GM12878 (cell line): ENCODE measurements around the gene HOXC9. TPM values are rescaled to one million over a fixed set of nuclear protein-coding genes. Genes with fewer than 3 reads are reported as not detected.

ENCODE experiments used
- ATAC-seq: fragments of 200-7000 bp; cut with Tn5 transposase; 3 replicates; pipeline ENCODE4 v1.9.1; 2020; ENCODE audit warnings: mild to moderate bottlenecking, moderate library complexity
- BruUV-seq: library from RNA; stranded (reverse); fragments of 400-500 nt; replicated peaks from 2 replicates; lab custom pipeline; 2021; lab: Mats Ljungman, UMichigan
- CTCF ChIA-PET: fragments of 300-600 bp; sonication (Branson Sonifier 250); formaldehyde crosslinking; extraction: SDS; loops from one replicate; lab custom pipeline; 2021; ENCODE audit warnings: inconsistent platforms; lab: Yijun Ruan, JAX
- POLR2A ChIA-PET: fragments of 350-600 bp; formaldehyde crosslinking; extraction: SDS; loops from one replicate; lab custom pipeline; 2021; ENCODE audit warnings: inconsistent platforms; lab: Charles Lee
- RAD21 ChIA-PET: fragments of 300-600 bp; sonication (Branson Sonifier 250); formaldehyde crosslinking; loops from one replicate; lab custom pipeline; 2023; ENCODE audit warnings: antibody characterized with exemption; ENCODE audit not compliant: unreplicated experiment; lab: Charles Lee
- SMC1A ChIA-PET: fragments of 300-600 bp; sonication (Branson Sonifier 250); formaldehyde crosslinking; loops from one replicate; lab custom pipeline; 2023; ENCODE audit not compliant: unreplicated experiment, uncharacterized antibody; lab: Charles Lee
- DNase-seq: peaks from one replicate; pipeline ENCODE4 v3.0.0-alpha.2; 2011; ENCODE audit warnings: low read depth, low spot score
- FAIRE-seq: peaks from 3 replicates; lab custom pipeline; 2011; peaks lifted over from hg19 to GRCh38; lab: Jason Lieb, UNC
- H2AFZ ChIP-seq: 2 replicates; pipeline ENCODE4 v1.6.0; 2011; ENCODE audit warnings: low read depth, low read length, control low read depth; ENCODE audit not compliant: control insufficient read depth
- H3K27ac ChIP-seq: 2 replicates; pipeline ENCODE4 v1.5.1; 2011; ENCODE audit warnings: control low read depth; ENCODE audit not compliant: control insufficient read depth, insufficient read depth
- H3K27me3 ChIP-seq, 2 experiments: replicated peaks in 1 of 2; 2 replicates each; pipeline versions ENCODE4 v1.6.0 to v1.6.1; 2011; ENCODE audit warnings: low read length in 1 of 2; ENCODE audit not compliant: control insufficient read depth in 2 of 2, insufficient read depth in 2 of 2
- H3K36me3 ChIP-seq, 2 experiments: 2 replicates each; pipeline ENCODE4 v1.5.1; 2011; ENCODE audit warnings: low read length in 1 of 2; ENCODE audit not compliant: control insufficient read depth in 2 of 2, insufficient read depth in 2 of 2
- H3K4me1 ChIP-seq: 2 replicates; pipeline ENCODE4 v1.6.1; 2011; ENCODE audit warnings: mild to moderate bottlenecking, low read length, moderate library complexity, mixed read lengths; ENCODE audit not compliant: control insufficient read depth, insufficient read depth
- H3K4me2 ChIP-seq: 2 replicates; pipeline ENCODE4 v1.6.0; 2011; ENCODE audit warnings: control low read depth; ENCODE audit not compliant: control insufficient read depth, insufficient read depth
- H3K4me3 ChIP-seq: fragments of 200-600 bp; sonication (generic); 2 replicates; pipeline ENCODE4 v1.5.1; 2016
- H3K79me2 ChIP-seq: 2 replicates; pipeline ENCODE4 v1.6.0; 2011; ENCODE audit warnings: low read length; ENCODE audit not compliant: control insufficient read depth, insufficient read depth
- H3K9ac ChIP-seq: 2 replicates; pipeline ENCODE4 v1.8.0; 2011; ENCODE audit warnings: low read length, control low read depth, mixed read lengths; ENCODE audit not compliant: control insufficient read depth, insufficient read depth
- H3K9me3 ChIP-seq: replicated peaks from 3 replicates; pipeline ENCODE4 v1.5.1; 2011; ENCODE audit warnings: mild to moderate bottlenecking, low read length; ENCODE audit not compliant: control insufficient read depth, insufficient read depth
- H4K20me1 ChIP-seq: 2 replicates; pipeline ENCODE4 v1.6.0; 2011; ENCODE audit not compliant: control insufficient read depth, insufficient read depth
- SUZ12 ChIP-seq: fragments of 200-600 bp; sonication (generic); IDR thresholded peaks from one replicate; pipeline ENCODE4 v1.6.1; 2018; ENCODE audit warnings: antibody characterized with exemption, mild to moderate bottlenecking; ENCODE audit not compliant: unreplicated experiment
- YY1 ChIP-seq: IDR thresholded peaks from 2 replicates; pipeline ENCODE4 v1.6.1; 2011; ENCODE audit warnings: low read depth, mild to moderate bottlenecking, low read length
- WGBS: methylation state at CpG from one replicate; pipeline ENCODE4 v1.1.6; 2016; ENCODE audit warnings: low lambda C conversion rate; ENCODE audit not compliant: insufficient replicate concordance, insufficient coverage; ENCODE audit errors: missing lambda C conversion rate; 5-methylcytosine and 5-hydroxymethylcytosine counted together
- in situ Hi-C: fragments of 300-500 bp; cut with MboI; formaldehyde crosslinking; loops from 9 replicates; pipeline ENCODE4 v1.14.3; 2018; ENCODE audit warnings: mixed read lengths
- intact Hi-C: fragments of 100-400 bp; cut with micrococcal nuclease; formaldehyde crosslinking; loops from one replicate; pipeline ENCODE4 v1.14.2; 2022; ENCODE audit not compliant: unreplicated experiment
- polyA plus RNA-seq, 11 experiments: library from polyadenylated mRNA; depleted of rRNA in 4 of 11; unstranded in 6 of 11; stranded (reverse) in 5 of 11; fragments of >200 nt; fragmentation: Nextera tagmentation in 4 of 11; fragmentation: Illumina TruSeq in 1 of 11; extraction: Ambion mirVana in 4 of 11; extraction: Trizol in 1 of 11; gene quantifications; 1 replicate in 1 of 11; 2 replicates in 10 of 11; pipeline versions ENCODE4 v1.2.1 to v1.2.3, GENCODE V29; 2011 to 2016; ENCODE audit warnings: inconsistent platforms in 2 of 11, missing spikeins in 2 of 11, low read depth in 1 of 11
- total RNA-seq, 4 experiments: library from RNA; depleted of rRNA in 3 of 4; stranded (reverse); fragments of >200 nt in 3 of 4; fragmentation: Illumina TruSeq in 1 of 4; extraction: Trizol in 1 of 4; gene quantifications; 2 replicates each; pipeline versions ENCODE4 v1.2.1 to v1.2.3, GENCODE V29; 2013 to 2021
- TF ChIP-seq, protein P1 (sequence below): fragments of 450-650 bp; IDR thresholded peaks from 2 replicates; pipeline ENCODE4 v1.6.1; 2017; ENCODE audit warnings: antibody characterized with exemption, mild to moderate bottlenecking, moderate library complexity

The HOXC9 gene
- total and polyA plus RNA-seq, 10 of the 15 experiments (the other 5 are each of a cell fraction or from before 2014, with no cell fraction given), result not detected

GRCh38 chr12:53973236-53974042, 26.5 kb upstream of the HOXC9 start:
- Histone ChIP-seq H4K20me1 (no peaks in the 10 kb centered on the region; the same call in 1 of the 2 replicates), H3K9ac (no peak overlapping the region), H3K9me3 (no peaks in the 10 kb centered on the region; the same call in 1 of the 3 replicates), H3K27ac (no peak overlapping the region), H3K36me3 (no peaks in the 10 kb centered on the region), H3K27me3 (peaks cover 28 to 35% of the 10 kb centered on the region in 2 experiments), H3K4me2 (no peak overlapping the region), H3K4me3 (no peak overlapping the region), H2AFZ (no peak overlapping the region), H3K79me2 (no peaks in the 10 kb centered on the region), H3K4me1 (peaks cover 8% of the 10 kb centered on the region)
- ChIA-PET SMC1A (no interaction called here), POLR2A (no interaction called here), RAD21 (no interaction called here), CTCF (no interaction called here)
- BruUV-seq, result no TSS peak
- intact Hi-C loops, result no loop called here
- DNase-seq (no peak), ATAC-seq (no peak), FAIRE-seq (no peak)
- 60% methylated on average over 56 of the region's 71 CpGs for WGBS
- in situ Hi-C loops, result no loop called here
- TF ChIP-seq, protein P1, sequence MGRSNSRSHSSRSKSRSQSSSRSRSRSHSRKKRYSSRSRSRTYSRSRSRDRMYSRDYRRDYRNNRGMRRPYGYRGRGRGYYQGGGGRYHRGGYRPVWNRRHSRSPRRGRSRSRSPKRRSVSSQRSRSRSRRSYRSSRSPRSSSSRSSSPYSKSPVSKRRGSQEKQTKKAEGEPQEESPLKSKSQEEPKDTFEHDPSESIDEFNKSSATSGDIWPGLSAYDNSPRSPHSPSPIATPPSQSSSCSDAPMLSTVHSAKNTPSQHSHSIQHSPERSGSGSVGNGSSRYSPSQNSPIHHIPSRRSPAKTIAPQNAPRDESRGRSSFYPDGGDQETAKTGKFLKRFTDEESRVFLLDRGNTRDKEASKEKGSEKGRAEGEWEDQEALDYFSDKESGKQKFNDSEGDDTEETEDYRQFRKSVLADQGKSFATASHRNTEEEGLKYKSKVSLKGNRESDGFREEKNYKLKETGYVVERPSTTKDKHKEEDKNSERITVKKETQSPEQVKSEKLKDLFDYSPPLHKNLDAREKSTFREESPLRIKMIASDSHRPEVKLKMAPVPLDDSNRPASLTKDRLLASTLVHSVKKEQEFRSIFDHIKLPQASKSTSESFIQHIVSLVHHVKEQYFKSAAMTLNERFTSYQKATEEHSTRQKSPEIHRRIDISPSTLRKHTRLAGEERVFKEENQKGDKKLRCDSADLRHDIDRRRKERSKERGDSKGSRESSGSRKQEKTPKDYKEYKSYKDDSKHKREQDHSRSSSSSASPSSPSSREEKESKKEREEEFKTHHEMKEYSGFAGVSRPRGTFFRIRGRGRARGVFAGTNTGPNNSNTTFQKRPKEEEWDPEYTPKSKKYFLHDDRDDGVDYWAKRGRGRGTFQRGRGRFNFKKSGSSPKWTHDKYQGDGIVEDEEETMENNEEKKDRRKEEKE, result no peak
- TF ChIP-seq YY1 (no peak), SUZ12 (peak; percentile 98)
